GM23248 (cell line): Measurements from ENCODE around the gene ALDH4A1.

Source experiments
- EZH2 ChIP-seq: fragments of 200-600 bp; sonication (generic); IDR thresholded peaks from 2 replicates; pipeline ENCODE4 v1.6.1; 2018; ENCODE audit warnings: antibody characterized with exemption, mild to moderate bottlenecking; ENCODE audit not compliant: insufficient read depth, poor library complexity, severe bottlenecking
- EZH2phosphoT487 ChIP-seq: fragments of 200-600 bp; sonication (generic); IDR thresholded peaks from 2 replicates; pipeline ENCODE4 v1.6.1; 2018; ENCODE audit warnings: antibody characterized with exemption, moderate library complexity, mild to moderate bottlenecking, low read depth; ENCODE audit not compliant: insufficient read depth

DNA sequence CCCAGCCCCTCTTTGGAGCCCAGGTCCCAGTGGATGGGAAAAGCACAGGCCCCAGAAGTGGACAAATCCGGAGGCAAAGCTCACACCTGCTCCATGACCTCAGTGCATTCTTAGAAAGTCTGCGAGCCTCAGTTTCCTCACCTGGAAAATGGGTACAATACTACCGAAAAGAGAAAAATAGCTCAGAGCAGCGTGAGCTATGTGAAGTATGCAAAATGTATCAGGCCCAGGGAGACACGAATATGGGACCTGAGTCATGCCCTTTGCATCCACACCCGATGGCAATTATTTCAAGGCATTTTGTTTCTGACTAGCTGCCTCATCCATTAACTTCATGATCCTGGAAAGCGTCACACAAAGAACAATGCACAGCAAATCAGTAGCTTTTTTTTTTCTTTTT is 9.2 kb downstream of the ALDH4A1 start:
- TF ChIP-seq EZH2 (no peak), EZH2phosphoT487 (no peak)
